Left ventricle myocardium inferior (tissue), 1 donor: ENCODE data around the gene PICALM. TPM values are rescaled to one million over a fixed set of nuclear protein-coding genes. Genes with fewer than 3 reads are reported as not detected.

Experiments used
- DNase-seq: peaks from one replicate; pipeline ENCODE4 v3.0.0-alpha.2; 2020
- H3K27ac ChIP-seq: fragments of 200-600 bp; replicated peaks from 2 replicates; pipeline ENCODE4 v1.8.0; 2021
- H3K27me3 ChIP-seq: fragments of 200-600 bp; 2 replicates; pipeline ENCODE4 v1.8.0; 2021; ENCODE audit warnings: low read depth
- H3K36me3 ChIP-seq: fragments of 200-600 bp; 2 replicates; pipeline ENCODE4 v1.8.0; 2021
- H3K4me1 ChIP-seq: fragments of 200-600 bp; 2 replicates; pipeline ENCODE4 v1.8.0; 2021
- H3K4me3 ChIP-seq: fragments of 200-600 bp; 2 replicates; pipeline ENCODE4 v1.8.0; 2021; ENCODE audit warnings: mild to moderate bottlenecking, moderate library complexity
- H3K9me3 ChIP-seq: fragments of 200-600 bp; replicated peaks from 2 replicates; pipeline ENCODE4 v1.8.0; 2021
- CTCF ChIP-seq: fragments of 200-600 bp; IDR thresholded peaks from 2 replicates; pipeline ENCODE4 v1.8.0; 2021; ENCODE audit warnings: antibody characterized with exemption, mild to moderate bottlenecking, borderline replicate concordance
- intact Hi-C: fragments of 100-400 bp; cut with micrococcal nuclease; formaldehyde crosslinking; loops from one replicate; pipeline ENCODE4 v1.11.0; 2022
- total RNA-seq: library from RNA; stranded (reverse); fragmentation: NEBNext Ultra II Directional; extraction: Animal tissue kit (Norgen Biotek cat#: 25700); gene quantifications from one replicate; pipeline ENCODE4 v1.2.1, GENCODE V29; 2021
- donor health status: DM: no; HTN: yes; CAD: no; lungs with severe emphysema.

PICALM gene
- total RNA-seq, 1 donor from 2014 or later = 133 TPM

DNA sequence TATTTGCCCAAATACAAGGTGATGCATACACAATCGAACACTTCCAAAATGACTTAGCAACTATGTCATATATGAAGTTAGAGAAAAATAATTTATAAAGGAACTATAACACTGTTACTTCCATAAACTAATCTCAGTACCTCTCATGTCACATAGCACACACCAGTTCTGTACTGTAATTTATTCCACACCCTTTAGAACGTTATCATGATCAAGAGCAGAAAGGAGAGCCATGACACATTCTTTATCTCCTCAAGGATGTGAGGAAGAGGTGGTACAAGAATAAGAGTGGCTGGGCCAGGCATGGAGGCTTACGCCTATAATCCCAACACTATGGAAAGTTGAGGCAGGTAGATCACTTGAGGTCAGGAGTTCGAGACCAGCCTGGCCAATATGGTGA lies 31.1 kb downstream of the PICALM start:
- no peak for TF ChIP-seq CTCF
- H3K9me3 ChIP-seq = no peaks in the 10 kb centered on the region
- intact Hi-C loops = no loop called here
- no peaks in the 10 kb centered on the region for H3K36me3 ChIP-seq
- DNase-seq = no peak
- H3K4me3 ChIP-seq = no peak overlapping the region
- H3K27me3 ChIP-seq = no peaks in the 10 kb centered on the region
- H3K4me1 ChIP-seq = peaks cover 88% of the 10 kb centered on the region
- no peak overlapping the region for H3K27ac ChIP-seq

- H3K27me3 ChIP-seq = no peaks in the 10 kb centered on the region
- H3K4me3 ChIP-seq = no peak overlapping the region
- no peak overlapping the region for H3K27ac ChIP-seq
- intact Hi-C loops = no loop called here
- TF ChIP-seq CTCF = no peak
- no peaks in the 10 kb centered on the region for H3K9me3 ChIP-seq
- H3K36me3 ChIP-seq = peaks cover 2% of the 10 kb centered on the region
- no peak for DNase-seq
- H3K4me1 ChIP-seq = peaks cover 88% of the 10 kb centered on the region
Observed at GRCh38 chr11:86035920-86036319, 33.0 kb downstream of the PICALM start.

DNA sequence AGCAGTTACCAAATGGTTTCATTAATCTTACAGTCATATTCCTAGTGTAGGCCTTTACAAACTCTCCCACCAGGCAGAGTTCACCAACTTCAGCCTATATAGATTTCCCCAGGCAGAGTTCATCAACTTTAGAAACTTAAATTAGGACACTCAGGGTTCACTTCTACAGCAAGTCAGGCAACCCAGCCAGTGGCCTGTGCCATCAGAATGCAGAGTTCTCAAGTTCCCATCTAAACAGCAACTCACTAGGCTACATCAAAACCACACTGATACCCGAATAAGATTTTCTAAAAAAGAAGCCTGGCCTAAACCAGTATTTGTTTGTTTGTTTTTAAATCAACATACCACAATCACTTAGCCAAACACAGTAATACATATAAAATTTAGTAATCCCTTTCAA lies 33.7 kb downstream of the PICALM start:
- intact Hi-C loops = no loop called here
- no peak for TF ChIP-seq CTCF
- Histone ChIP-seq H3K4me3 (no peak overlapping the region), H3K36me3 (peaks cover 9% of the 10 kb centered on the region), H3K27me3 (no peaks in the 10 kb centered on the region), H3K4me1 (peaks cover 88% of the 10 kb centered on the region), H3K27ac (no peak overlapping the region), H3K9me3 (no peaks in the 10 kb centered on the region)
- no peak for DNase-seq

DNA sequence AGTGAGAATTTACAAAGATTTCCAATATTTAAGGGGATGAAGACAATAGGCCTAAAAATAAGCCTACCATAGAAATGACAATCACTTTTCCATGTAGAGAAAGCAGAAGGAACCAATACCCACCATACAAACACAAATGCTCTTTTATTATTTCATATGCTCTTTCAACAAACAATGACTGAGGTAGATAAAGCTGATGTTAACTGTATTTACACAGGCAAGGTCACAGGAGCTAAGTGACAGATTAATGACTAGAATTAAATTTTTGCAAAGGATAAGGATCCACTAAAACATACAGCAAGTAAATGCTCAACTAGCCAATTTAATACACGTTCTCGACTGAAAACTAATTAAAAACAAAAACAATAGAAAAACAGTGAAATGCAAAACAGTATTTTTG lies 34.2 kb downstream of the PICALM start:
- H3K27me3 ChIP-seq = no peaks in the 10 kb centered on the region
- DNase-seq = no peak
- no peaks in the 10 kb centered on the region for H3K9me3 ChIP-seq
- no peak for TF ChIP-seq CTCF
- H3K4me1 ChIP-seq = peaks cover 88% of the 10 kb centered on the region
- intact Hi-C loops = no loop called here
- peaks cover 11% of the 10 kb centered on the region for H3K36me3 ChIP-seq
- H3K27ac ChIP-seq = no peak overlapping the region
- no peak overlapping the region for H3K4me3 ChIP-seq

DNA sequence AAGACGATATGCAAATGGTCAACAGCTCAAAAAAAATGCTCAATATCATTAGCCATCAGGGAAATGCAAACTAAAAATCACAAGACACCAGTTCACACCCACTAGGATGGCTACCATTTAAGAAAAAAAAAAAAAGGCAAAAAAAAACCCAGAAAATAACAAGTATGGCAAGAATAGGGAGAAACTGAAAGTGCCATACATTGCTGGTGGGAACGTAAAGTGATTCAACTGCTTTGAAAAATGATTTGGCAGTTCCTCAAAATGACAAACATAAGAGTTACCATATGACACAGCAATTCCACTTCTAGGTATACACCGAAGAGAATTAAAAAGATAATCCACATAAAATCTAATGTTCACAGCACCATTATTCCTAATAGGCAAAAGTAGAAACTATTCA lies 47.5 kb downstream of the PICALM start:
- intact Hi-C loops = no loop called here
- no peak overlapping the region for H3K27ac ChIP-seq
- H3K9me3 ChIP-seq = no peaks in the 10 kb centered on the region
- H3K4me3 ChIP-seq = no peak overlapping the region
- H3K27me3 ChIP-seq = no peaks in the 10 kb centered on the region
- no peak for DNase-seq
- H3K36me3 ChIP-seq = peaks cover 85% of the 10 kb centered on the region
- no peak for TF ChIP-seq CTCF
- H3K4me1 ChIP-seq = no peaks in the 10 kb centered on the region

GRCh38 chr11:86018249-86018648 lies 50.6 kb downstream of the PICALM start:
- no peak overlapping the region for H3K4me3 ChIP-seq
- H3K36me3 ChIP-seq = peaks cover 73% of the 10 kb centered on the region
- no peaks in the 10 kb centered on the region for H3K9me3 ChIP-seq
- intact Hi-C loops = no loop called here
- H3K4me1 ChIP-seq = peaks cover 20% of the 10 kb centered on the region
- H3K27me3 ChIP-seq = no peaks in the 10 kb centered on the region
- no peak for DNase-seq
- H3K27ac ChIP-seq = no peak overlapping the region
- no peak for TF ChIP-seq CTCF
